H1 (cell line): Measurements from ENCODE around the gene CHST3. TPM values are rescaled to one million over a fixed set of nuclear protein-coding genes. Genes with fewer than 3 reads are reported as not detected.

Experiments used
- ASH2L ChIP-seq: fragments of 200-600, 300-600 bp; sonication (generic); IDR thresholded peaks from one replicate; pipeline ENCODE4 v1.7.1; 2017; ENCODE audit warnings: low read length
- BRCA1 ChIP-seq: IDR thresholded peaks from 2 replicates; pipeline ENCODE4 v1.6.1; 2012; ENCODE audit warnings: low read depth, low read length, improper control_type of control experiment
- CEBPB ChIP-seq: IDR thresholded peaks from 2 replicates; pipeline ENCODE4 v1.6.1; 2012; ENCODE audit warnings: low read depth, low read length
- CHD7 ChIP-seq: fragments of 300-600 bp; sonication (generic); IDR thresholded peaks from 2 replicates; pipeline ENCODE4 v1.7.1; 2012; ENCODE audit warnings: low read length, moderate library complexity, mild to moderate bottlenecking, inconsistent platforms; ENCODE audit not compliant: insufficient replicate concordance
- JUN ChIP-seq: IDR thresholded peaks from 2 replicates; pipeline ENCODE4 v1.6.1; 2011; ENCODE audit warnings: low read depth, mild to moderate bottlenecking, improper control_type of control experiment, low read length
- MAFK ChIP-seq: IDR thresholded peaks from 2 replicates; pipeline ENCODE4 v1.6.1; 2012; ENCODE audit warnings: low read depth, mild to moderate bottlenecking, improper control_type of control experiment, low read length
- SP2 ChIP-seq: IDR thresholded peaks from 2 replicates; pipeline ENCODE4 v1.6.1; 2012; ENCODE audit warnings: mild to moderate bottlenecking, low read length, inconsistent platforms
- TAF1 ChIP-seq: IDR thresholded peaks from 2 replicates; pipeline ENCODE4 v1.6.1; 2011; ENCODE audit warnings: mild to moderate bottlenecking, low read depth, low read length
- ZNF274 ChIP-seq: IDR thresholded peaks from 2 replicates; pipeline ENCODE4 v1.7.0; 2012; ENCODE audit warnings: low read length, borderline replicate concordance; ENCODE audit errors: extremely low read depth
- polyA plus RNA-seq, 7 experiments: library from polyadenylated mRNA; depleted of rRNA in 3 of 7; stranded (reverse) in 5 of 7; unstranded in 2 of 7; fragments of >200 nt in 5 of 7; fragments of 200-250 nt in 2 of 7; gene quantifications; 1 replicate in 5 of 7; 2 replicates in 1 of 7; 4 replicates in 1 of 7; pipeline versions ENCODE4 v1.2.1 to v1.2.3, GENCODE V29; 2011 to 2013; ENCODE audit warnings: missing spikeins in 2 of 7, mixed read lengths in 2 of 7
- total RNA-seq: library from RNA; stranded (reverse); fragmentation: NEBNext Ultra II Directional; extraction: Animal tissue kit (Norgen Biotek cat#: 25700); gene quantifications from 2 replicates; pipeline ENCODE4 v1.2.1, GENCODE V29; 2021

CHST3 gene
- total and polyA plus RNA-seq, 2 of the 8 experiments (the other 6 are each of a cell fraction or from before 2014, with no cell fraction given), result 2.0 to 5.8 TPM

DNA sequence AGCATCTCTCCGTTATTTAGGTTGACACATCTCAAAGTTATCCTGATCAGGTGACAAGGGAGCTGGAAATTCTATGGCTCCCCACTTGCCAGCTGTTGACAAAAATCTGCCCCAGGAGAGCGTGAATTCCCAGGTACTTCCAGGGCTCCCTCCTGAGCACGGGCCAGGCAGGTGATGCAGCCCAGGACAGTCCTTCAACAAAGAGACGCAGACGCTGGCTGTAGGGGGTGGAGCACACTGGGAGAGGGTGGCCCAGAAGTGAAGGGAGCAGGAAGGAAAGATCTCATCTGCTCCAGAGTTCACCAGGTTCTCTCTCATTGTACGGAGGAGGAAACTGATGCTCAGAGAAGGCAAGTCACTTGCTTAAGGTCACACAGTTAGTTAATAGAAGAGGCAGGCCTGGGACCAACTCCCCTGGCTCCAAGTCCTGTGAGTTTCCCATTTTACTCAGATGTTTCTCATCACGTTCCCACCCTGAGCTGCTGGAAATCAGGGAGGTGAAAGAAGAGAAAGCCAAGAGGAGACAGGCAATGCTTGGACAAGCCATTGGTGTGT, 41.0 kb upstream of the CHST3 start (continued):
- TF ChIP-seq CHD7 (no peak), TAF1 (no peak), BRCA1 (no peak), JUN (no peak), ZNF274 (no peak), SP2 (no peak), MAFK (no peak), ASH2L (no peak), CEBPB (no peak)
- TF ChIP-seq, all 59 proteins: peak for 0
